OCI-LY7 (cell line): ENCODE measurements around the gene TGFBR1. TPM values are rescaled to one million over a fixed set of nuclear protein-coding genes. Genes with fewer than 3 reads are reported as not detected.

ENCODE experiments used
- BruUV-seq: library from RNA; stranded (reverse); fragments of 400-500 nt; replicated peaks from 2 replicates; lab custom pipeline; 2021; lab: Mats Ljungman, UMichigan
- CTCF ChIA-PET: fragments of 300-600 bp; sonication (Branson Sonifier 250); formaldehyde crosslinking; loops from one replicate; lab custom pipeline; 2022; ENCODE audit warnings: antibody characterized with exemption; ENCODE audit not compliant: unreplicated experiment; lab: Charles Lee
- POLR2A ChIA-PET: fragments of 300-600 bp; sonication (Branson Sonifier 250); formaldehyde crosslinking; loops from one replicate; lab custom pipeline; 2022; ENCODE audit warnings: antibody characterized with exemption; lab: Charles Lee
- DNase-seq: peaks from one replicate; pipeline ENCODE4 v3.0.0-alpha.2; 2015; ENCODE audit warnings: low spot score
- H2AFZ ChIP-seq: fragments of 200-600 bp; sonication (generic), shearing (Covaris generic); 2 replicates; pipeline ENCODE4 v1.6.1; 2014; ENCODE audit warnings: mild to moderate bottlenecking, antibody characterized with exemption, low read length, moderate library complexity
- H3K27ac ChIP-seq: fragments of 200-600 bp; sonication (generic); 2 replicates; pipeline ENCODE4 v1.5.1; 2014; ENCODE audit warnings: mixed run types, low read depth, mild to moderate bottlenecking, moderate library complexity, low read length, inconsistent platforms; ENCODE audit not compliant: poor library complexity, severe bottlenecking
- H3K36me3 ChIP-seq: fragments of 200-600 bp; sonication (generic); 2 replicates; pipeline ENCODE4 v1.6.1; 2014; ENCODE audit warnings: mild to moderate bottlenecking, antibody characterized with exemption, low read length, moderate library complexity, mixed read lengths; ENCODE audit not compliant: insufficient read depth
- H3K4me1 ChIP-seq: fragments of 200-600 bp; sonication (generic); 2 replicates; pipeline ENCODE4 v1.5.1; 2014; ENCODE audit warnings: mild to moderate bottlenecking, low read length; ENCODE audit not compliant: insufficient read depth, poor library complexity, severe bottlenecking
- H3K4me2 ChIP-seq: fragments of 200-600 bp; sonication (generic); 2 replicates; pipeline ENCODE4 v1.6.1; 2014; ENCODE audit warnings: mild to moderate bottlenecking, low read length
- H3K4me3 ChIP-seq: fragments of 200-600 bp; sonication (generic); 2 replicates; pipeline ENCODE4 v1.5.1; 2014; ENCODE audit warnings: mild to moderate bottlenecking, low read depth, low read length; ENCODE audit not compliant: poor library complexity, severe bottlenecking
- H3K79me2 ChIP-seq: fragments of 200-600 bp; sonication (generic); 2 replicates; pipeline ENCODE4 v1.6.1; 2016; ENCODE audit warnings: low read depth, mild to moderate bottlenecking, low read length, moderate library complexity, mixed read lengths; ENCODE audit not compliant: insufficient read depth
- H3K9me2 ChIP-seq: fragments of 200-600 bp; sonication (generic); 2 replicates; pipeline ENCODE4 v1.6.1; 2016; ENCODE audit warnings: mild to moderate bottlenecking, low read length, mixed read lengths; ENCODE audit not compliant: insufficient read depth
- H3K9me3 ChIP-seq: fragments of 200-600 bp; sonication (generic); 2 replicates; pipeline ENCODE4 v1.6.1; 2014; ENCODE audit warnings: mild to moderate bottlenecking, mixed run types, low read length, mixed read lengths
- H4K20me1 ChIP-seq: fragments of 200-600 bp; sonication (generic); 2 replicates; pipeline ENCODE4 v1.6.1; 2014; ENCODE audit warnings: mild to moderate bottlenecking, antibody characterized with exemption, low read length, moderate library complexity, mixed read lengths; ENCODE audit not compliant: insufficient read depth
- CTCF ChIP-seq: fragments of 200-600 bp; sonication (generic); conservative IDR thresholded peaks from 2 replicates; pipeline ENCODE4 v1.5.1; 2014; ENCODE audit warnings: mild to moderate bottlenecking, antibody characterized with exemption, low read length, moderate library complexity, mixed read lengths
- EZH2phosphoT487 ChIP-seq: fragments of 200-600 bp; sonication (generic); IDR thresholded peaks from 2 replicates; pipeline ENCODE4 v1.6.1; 2018; ENCODE audit warnings: low read depth, borderline replicate concordance, mild to moderate bottlenecking, mixed run types, antibody characterized with exemption, low read length, moderate library complexity, mixed read lengths
- intact Hi-C: fragments of 100-400 bp; cut with micrococcal nuclease; formaldehyde crosslinking; loops from one replicate; pipeline ENCODE4 v1.10.0; 2022; ENCODE audit not compliant: unreplicated experiment
- total RNA-seq, 2 experiments: library from RNA; depleted of rRNA in 1 of 2; stranded (reverse); fragments of >200 nt in 1 of 2; shearing (Covaris generic) in 1 of 2; gene quantifications; 2 replicates each; pipeline ENCODE4 v1.2.3, GENCODE V29; 2014 to 2022

Gene TGFBR1
- total RNA-seq, 2 experiments from 2014 or later: 13.6 to 36.7 TPM

- Histone ChIP-seq H4K20me1 (peaks cover 7% of the 10 kb centered on the region; the same call in 1 of the 2 replicates), H2AFZ (no peak overlapping the region), H3K79me2 (peaks cover 8% of the 10 kb centered on the region; the same call in 1 of the 2 replicates), H3K4me3 (no peak overlapping the region), H3K27ac (no peak overlapping the region), H3K36me3 (no peaks in the 10 kb centered on the region), H3K9me2 (no peaks in the 10 kb centered on the region), H3K4me1 (peaks cover 12% of the 10 kb centered on the region), H3K4me2 (no peak overlapping the region), H3K9me3 (peaks cover 8% of the 10 kb centered on the region; the same call in 1 of the 2 replicates)
- no TSS peak for BruUV-seq
- DNase-seq: no peak
- intact Hi-C loops: loop anchor here (5.0 kb wide), 1 partner anchor 99 kb away; no protein-coding TSS in a partner anchor
- TF ChIP-seq EZH2phosphoT487: no peak
- TF ChIP-seq CTCF: no peak
- ChIA-PET CTCF (no interaction called here), POLR2A (interaction anchor here (0.8 to 2.8 kb wide), 2 partner anchors 18 to 158 kb away, joined by 4 to 9 read pairs; no protein-coding TSS in a partner anchor)
Measured at GRCh38 chr9:99101271-99101670, 3.6 kb upstream of the TGFBR1 start.

- POLR2A ChIA-PET: interaction anchor here (2.8 to 2.9 kb wide), 2 partner anchors 19 kb away, joined by 9 to 14 read pairs; no protein-coding TSS in a partner anchor
- CTCF ChIA-PET: no interaction called here
- intact Hi-C loops: loop anchor here (5.0 kb wide), 1 partner anchor 100 kb away; no protein-coding TSS in a partner anchor
- Histone ChIP-seq H3K4me3 (no peak overlapping the region), H3K36me3 (no peaks in the 10 kb centered on the region), H3K9me2 (no peaks in the 10 kb centered on the region), H3K79me2 (peaks cover 13% of the 10 kb centered on the region; the same call in 1 of the 2 replicates), H3K4me1 (peaks cover 18% of the 10 kb centered on the region), H3K4me2 (no peak overlapping the region), H3K9me3 (peaks cover 8% of the 10 kb centered on the region; the same call in 1 of the 2 replicates), H2AFZ (no peak overlapping the region), H3K27ac (no peak overlapping the region), H4K20me1 (peaks cover 12% of the 10 kb centered on the region; the same call in 1 of the 2 replicates)
- no peak for DNase-seq
- TF ChIP-seq EZH2phosphoT487 (no peak), CTCF (no peak)
- no TSS peak for BruUV-seq
Measured at GRCh38 chr9:99101812-99102211, 3.1 kb upstream of the TGFBR1 start.
